Measurements from ENCODE around the gene GPR107. TPM values are rescaled to one million over a fixed set of nuclear protein-coding genes. Genes with fewer than 3 reads are reported as not detected.
"Not testable (repeated sequence)": the region's sequence is repeated elsewhere in the genome, so short reads cannot be mapped to it uniquely, and the experiment has no call there.

Gene GPR107
- 32.0 and 32.1 TPM in 2 replicates for polyA plus RNA-seq (2013)

DNA sequence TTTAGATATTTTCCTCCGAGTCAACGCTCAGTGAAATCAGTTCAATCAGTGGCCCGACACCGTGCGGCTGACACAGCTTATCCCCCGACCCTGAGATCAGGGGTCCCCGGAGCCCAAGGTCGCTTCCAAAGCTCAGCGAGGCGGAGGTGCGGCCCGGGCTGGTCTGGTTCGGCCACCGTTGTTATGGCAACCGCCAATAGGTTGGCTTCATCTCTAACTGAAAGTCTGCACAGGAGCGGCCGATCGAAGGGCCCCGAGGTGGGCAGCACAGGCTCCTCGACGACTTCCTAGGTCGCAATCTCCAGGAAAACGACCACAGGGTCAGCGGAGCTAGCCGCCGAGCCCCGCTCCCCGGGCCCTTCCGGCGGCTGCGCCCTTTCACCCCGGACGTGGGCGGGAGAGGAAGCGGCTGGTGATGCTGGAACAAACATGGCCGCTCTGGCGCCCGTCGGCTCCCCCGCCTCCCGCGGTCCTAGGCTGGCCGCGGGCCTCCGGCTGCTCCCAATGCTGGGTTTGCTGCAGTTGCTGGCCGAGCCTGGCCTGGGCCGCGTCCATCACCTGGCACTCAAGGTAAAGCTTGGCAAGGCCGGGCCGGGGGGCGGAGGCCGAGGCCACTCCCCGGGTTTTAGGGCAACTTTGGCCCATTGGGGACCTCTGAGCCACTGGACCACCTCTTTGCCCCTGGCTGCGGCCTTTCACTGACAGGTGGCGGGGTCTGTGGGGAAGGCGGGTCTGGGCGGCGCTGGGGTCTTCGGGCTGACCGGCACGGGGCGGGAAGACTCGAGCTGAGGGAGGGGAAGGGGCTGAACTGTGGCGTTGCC is at the start of gene GPR107:
Gene GPR107, plus strand, starts transcription at position 403 of the 821 bp plus-strand sequence. Its CDS starts 27 bp downstream, at position 430.
- Histone ChIP-seq H3K27ac (ENCODE audit: low read depth, low read length) (peak within 1 kb of the TSS; percentile 81), H3K23ac (ENCODE audit: low read length) (no peak within 1 kb of the TSS), H3K79me2 (ENCODE audit: control insufficient read depth, insufficient read depth, low read length, poor library complexity) (peaks cover 10% of the 10 kb centered on the region), H3K27me3 (ENCODE audit: insufficient read depth, low read length) (no peaks in the 10 kb centered on the region), H3K9me3 (ENCODE audit: insufficient read depth, low read depth, low read length) (no peaks in the 10 kb centered on the region), H2BK12ac (ENCODE audit: low read length) (no peak within 1 kb of the TSS), H4K91ac (ENCODE audit: low read depth, low read length) (peak within 1 kb of the TSS; percentile 94), H3K4me2 (ENCODE audit: low read length) (peak within 1 kb of the TSS; percentile 77), H3K79me1 (ENCODE audit: low read length) (peaks cover 11% of the 10 kb centered on the region), H4K8ac (ENCODE audit: low read depth, low read length) (peak within 1 kb of the TSS; percentile 96), H2AFZ (ENCODE audit: insufficient read depth, low read length, poor library complexity) (peak within 1 kb of the TSS; percentile 48), H4K12ac (ENCODE audit: low read depth, low read length) (peak within 1 kb of the TSS; percentile 72), H3K36me3 (ENCODE audit: control insufficient read depth in 1 of 2, insufficient read depth in 2 of 2, low read length in 2 of 2) (peaks cover 2 to 3% of the 10 kb centered on the region in 2 experiments), H2AK5ac (ENCODE audit: low read length) (peak within 1 kb of the TSS; percentile 55), H3K4ac (ENCODE audit: low read depth, low read length) (peak within 1 kb of the TSS; percentile 96), H3K9ac (ENCODE audit: low read length) (peak within 1 kb of the TSS; percentile 92), H2BK120ac (ENCODE audit: insufficient read depth, low read length, poor library complexity) (peak within 1 kb of the TSS; percentile 65), H3K18ac (ENCODE audit: low read length) (peak within 1 kb of the TSS; percentile 94), H3K4me1 (ENCODE audit: control insufficient read depth in 1 of 2, insufficient read depth in 2 of 2, low read length in 2 of 2) (peaks cover 0 to 7% of the 10 kb centered on the region in 2 experiments), H3K14ac (ENCODE audit: low read length) (peak within 1 kb of the TSS; percentile 92), H3K4me3 (ENCODE audit: low read depth, low read length) (peak within 1 kb of the TSS; percentile 95), H2BK5ac (ENCODE audit: low read depth, low read length, poor library complexity) (peak within 1 kb of the TSS; percentile 79)
- WGBS (ENCODE audit: extremely low coverage, insufficient coverage, insufficient read length) = no CpG with 5 or more reads among the region's 64 CpGs
- DNase-seq = peak; percentile 69 to 81

DNA sequence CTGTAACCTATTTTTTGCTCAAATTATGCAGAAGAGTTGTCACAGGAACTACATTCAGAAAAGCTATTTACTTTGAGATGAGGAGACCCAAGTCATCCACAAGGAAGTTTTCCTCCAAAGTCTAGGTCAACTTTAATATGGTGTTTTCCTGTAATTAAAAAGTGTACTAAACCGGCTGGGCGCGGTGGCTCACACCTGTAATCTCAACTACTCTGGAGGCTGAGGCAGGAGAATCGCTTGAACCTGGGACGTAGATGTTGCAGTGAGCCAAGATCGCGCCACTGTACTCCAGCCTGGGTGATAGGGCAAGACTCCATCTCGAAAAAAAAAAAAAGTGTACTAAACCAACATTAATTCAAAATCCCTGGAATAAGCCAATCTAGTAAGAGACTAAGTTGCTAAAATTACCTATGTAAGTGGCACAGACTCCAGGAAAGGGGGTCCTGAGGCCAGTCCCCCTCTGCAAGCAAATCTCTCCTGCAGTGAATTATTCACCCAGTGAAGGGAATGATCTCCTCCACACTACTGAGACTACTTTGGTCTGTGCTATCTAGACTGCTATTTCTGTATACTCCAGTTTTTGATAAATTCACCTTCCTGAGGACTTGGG is 49.7 kb upstream of the GPR107 start:
- H3K79me2 ChIP-seq (ENCODE audit: control insufficient read depth, insufficient read depth, low read length, poor library complexity) = no peaks in the 10 kb centered on the region
- no peaks in the 10 kb centered on the region for H3K9me3 ChIP-seq (ENCODE audit: insufficient read depth, low read depth, low read length)
- H3K4ac ChIP-seq (ENCODE audit: low read depth, low read length) = no peak overlapping the region
- no peak overlapping the region for H3K14ac ChIP-seq (ENCODE audit: low read length)
- WGBS (ENCODE audit: extremely low coverage, insufficient coverage, insufficient read length) = no CpG with 5 or more reads among the region's 8 CpGs
- no peak overlapping the region for H3K23ac ChIP-seq (ENCODE audit: low read length)
- H3K4me3 ChIP-seq (ENCODE audit: low read depth, low read length) = no peak overlapping the region
- H3K18ac ChIP-seq (ENCODE audit: low read length) = no peak overlapping the region
- no peaks in the 10 kb centered on the region for H3K4me1 ChIP-seq (ENCODE audit: control insufficient read depth in 1 of 2, insufficient read depth in 2 of 2, low read length in 2 of 2)
- no peak overlapping the region for H2BK12ac ChIP-seq (ENCODE audit: low read length)
- H2AFZ ChIP-seq (ENCODE audit: insufficient read depth, low read length, poor library complexity) = no peak overlapping the region
- H4K91ac ChIP-seq (ENCODE audit: low read depth, low read length) = no peak overlapping the region
- no peak overlapping the region for H3K4me2 ChIP-seq (ENCODE audit: low read length)
- DNase-seq = no peak
- H3K36me3 ChIP-seq (ENCODE audit: control insufficient read depth in 1 of 2, insufficient read depth in 2 of 2, low read length in 2 of 2) = no peaks in the 10 kb centered on the region
- no peak overlapping the region for H2BK120ac ChIP-seq (ENCODE audit: insufficient read depth, low read length, poor library complexity)
- H3K9ac ChIP-seq (ENCODE audit: low read length) = no peak overlapping the region
- H3K79me1 ChIP-seq (ENCODE audit: low read length) = no peaks in the 10 kb centered on the region
- no peak overlapping the region for H2AK5ac ChIP-seq (ENCODE audit: low read length)
- no peak overlapping the region for H3K27ac ChIP-seq (ENCODE audit: low read depth, low read length)
- no peaks in the 10 kb centered on the region for H3K27me3 ChIP-seq (ENCODE audit: insufficient read depth, low read length)
- H4K12ac ChIP-seq (ENCODE audit: low read depth, low read length) = no peak overlapping the region
- no peak overlapping the region for H2BK5ac ChIP-seq (ENCODE audit: low read depth, low read length, poor library complexity)
- no peak overlapping the region for H4K8ac ChIP-seq (ENCODE audit: low read depth, low read length)

DNA sequence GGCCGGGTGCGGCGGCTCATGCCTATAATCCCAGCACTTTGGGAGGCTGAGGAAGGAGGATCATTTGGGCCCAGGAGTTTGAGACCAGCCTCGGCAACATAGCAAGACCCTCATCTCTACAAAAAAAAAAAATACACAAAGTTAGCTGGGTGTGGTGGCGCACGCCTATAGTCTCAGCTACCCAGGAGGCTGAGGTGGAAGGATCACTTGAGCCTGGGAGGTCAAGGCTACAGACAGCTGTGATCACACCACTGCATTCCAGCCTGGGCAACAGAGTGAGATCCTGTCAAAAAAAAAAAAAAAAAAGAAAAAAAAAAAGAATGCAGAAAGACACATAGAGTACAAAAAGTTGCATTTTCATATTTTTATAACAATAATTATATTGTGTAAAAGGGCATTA is 46.8 kb upstream of the GPR107 start:
- H2BK5ac ChIP-seq (ENCODE audit: low read depth, low read length, poor library complexity) = not testable (repeated sequence)

DNA sequence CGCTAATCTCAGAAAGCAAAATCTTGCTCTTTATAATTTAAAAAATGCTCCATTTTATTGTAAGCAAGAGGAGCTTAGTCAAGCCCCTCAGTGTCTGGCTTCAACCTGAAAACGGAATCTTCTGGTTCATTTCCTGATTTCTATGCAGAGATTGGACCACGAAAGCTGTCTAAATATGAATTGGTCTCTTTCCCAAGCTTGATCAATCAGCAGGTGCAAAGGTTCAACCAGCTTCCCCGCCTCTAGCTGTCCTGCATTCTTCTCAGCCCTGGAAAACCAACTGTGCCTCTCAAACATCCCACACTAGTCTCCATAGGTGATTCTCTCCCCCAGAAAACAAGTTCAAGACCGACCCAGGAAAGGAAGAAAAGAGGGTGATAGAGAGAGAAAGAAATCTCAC is 45.2 kb upstream of the GPR107 start:
- Histone ChIP-seq H3K9me3 (ENCODE audit: insufficient read depth, low read depth, low read length) (no peaks in the 10 kb centered on the region), H2BK120ac (ENCODE audit: insufficient read depth, low read length, poor library complexity) (no peak overlapping the region), H2BK5ac (ENCODE audit: low read depth, low read length, poor library complexity) (no peak overlapping the region), H2AFZ (ENCODE audit: insufficient read depth, low read length, poor library complexity) (no peak overlapping the region), H3K4me3 (ENCODE audit: low read depth, low read length) (no peak overlapping the region), H4K12ac (ENCODE audit: low read depth, low read length) (no peak overlapping the region), H3K4me1 (ENCODE audit: control insufficient read depth in 1 of 2, insufficient read depth in 2 of 2, low read length in 2 of 2) (no peaks in the 10 kb centered on the region), H3K36me3 (ENCODE audit: control insufficient read depth in 1 of 2, insufficient read depth in 2 of 2, low read length in 2 of 2) (no peaks in the 10 kb centered on the region), H3K23ac (ENCODE audit: low read length) (no peak overlapping the region), H3K9ac (ENCODE audit: low read length) (no peak overlapping the region), H4K8ac (ENCODE audit: low read depth, low read length) (no peak overlapping the region), H3K79me1 (ENCODE audit: low read length) (no peaks in the 10 kb centered on the region), H2BK12ac (ENCODE audit: low read length) (no peak overlapping the region), H3K79me2 (ENCODE audit: control insufficient read depth, insufficient read depth, low read length, poor library complexity) (no peaks in the 10 kb centered on the region), H3K14ac (ENCODE audit: low read length) (no peak overlapping the region), H3K4me2 (ENCODE audit: low read length) (no peak overlapping the region), H3K4ac (ENCODE audit: low read depth, low read length) (no peak overlapping the region), H3K27me3 (ENCODE audit: insufficient read depth, low read length) (no peaks in the 10 kb centered on the region), H2AK5ac (ENCODE audit: low read length) (no peak overlapping the region), H3K27ac (ENCODE audit: low read depth, low read length) (no peak overlapping the region), H3K18ac (ENCODE audit: low read length) (no peak overlapping the region), H4K91ac (ENCODE audit: low read depth, low read length) (no peak overlapping the region)
- DNase-seq = no peak
- no CpG with 5 or more reads among the region's 5 CpGs for WGBS (ENCODE audit: extremely low coverage, insufficient coverage, insufficient read length)

More for the DNA sequence above, 46.8 kb upstream of the GPR107 start:
- not testable (repeated sequence) for H3K36me3 ChIP-seq (ENCODE audit: control insufficient read depth in 1 of 2, insufficient read depth in 2 of 2, low read length in 2 of 2); H3K4me2 ChIP-seq (ENCODE audit: low read length); H4K91ac ChIP-seq (ENCODE audit: low read depth, low read length); H2AFZ ChIP-seq (ENCODE audit: insufficient read depth, low read length, poor library complexity); H2BK120ac ChIP-seq (ENCODE audit: insufficient read depth, low read length, poor library complexity); H2AK5ac ChIP-seq (ENCODE audit: low read length); H3K14ac ChIP-seq (ENCODE audit: low read length); DNase-seq; H3K9me3 ChIP-seq (ENCODE audit: insufficient read depth, low read depth, low read length); H3K4ac ChIP-seq (ENCODE audit: low read depth, low read length); H3K27me3 ChIP-seq (ENCODE audit: insufficient read depth, low read length); H3K18ac ChIP-seq (ENCODE audit: low read length); H3K4me3 ChIP-seq (ENCODE audit: low read depth, low read length); H3K23ac ChIP-seq (ENCODE audit: low read length); H3K79me2 ChIP-seq (ENCODE audit: control insufficient read depth, insufficient read depth, low read length, poor library complexity); H2BK12ac ChIP-seq (ENCODE audit: low read length); H3K4me1 ChIP-seq (ENCODE audit: control insufficient read depth in 1 of 2, insufficient read depth in 2 of 2, low read length in 2 of 2); H3K9ac ChIP-seq (ENCODE audit: low read length); H3K79me1 ChIP-seq (ENCODE audit: low read length); H4K8ac ChIP-seq (ENCODE audit: low read depth, low read length); H3K27ac ChIP-seq (ENCODE audit: low read depth, low read length); H4K12ac ChIP-seq (ENCODE audit: low read depth, low read length)
- WGBS (ENCODE audit: extremely low coverage, insufficient coverage, insufficient read length) = no CpG with 5 or more reads among the region's 6 CpGs

Data from trophoblast cell (in vitro differentiated cells and primary cell).